ENCODE measurements around the gene ESAM. TPM values are rescaled to one million over a fixed set of nuclear protein-coding genes. Genes with fewer than 3 reads are reported as not detected.

ESAM gene
- total and polyA plus RNA-seq, 2 donors (not counting 1 experiment from before 2014, with no cell fraction given): 1.4 to 14.5 TPM

DNA sequence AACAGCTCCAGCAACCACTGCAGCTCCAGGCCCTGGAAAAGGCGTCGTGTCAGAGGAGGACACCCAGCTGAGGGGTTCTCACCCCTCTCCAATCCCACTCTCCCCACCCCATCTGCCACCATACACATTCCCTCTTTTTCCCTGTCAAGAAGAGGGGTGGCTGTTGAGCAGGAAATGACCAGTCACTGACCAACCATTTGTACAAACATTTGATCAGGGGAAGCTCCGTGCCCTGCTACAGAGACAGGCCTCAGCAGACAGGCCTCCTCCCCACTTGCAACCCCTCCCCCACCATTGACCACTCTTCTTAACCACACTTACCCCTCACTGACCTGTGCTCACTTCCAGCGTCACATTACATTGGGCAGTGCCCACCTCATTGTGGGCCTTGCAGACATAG is 7.8 kb downstream of the ESAM start:
- CTCF ChIA-PET: interaction anchor here (2.6 to 9.8 kb wide), 3 partner anchors 8 to 84 kb away, joined by 9 to 153 read pairs (median 17); partner anchors contain the start of gene ESAM
- Histone ChIP-seq H3K27me3 (replicated peaks in 1 of 4; ENCODE audit: control extremely low read depth in 1 of 4, control insufficient read depth in 3 of 4, insufficient read depth in 4 of 4, low read length in 3 of 4) (peaks cover 0 to 13% (median 5%) of the 10 kb centered on the region in 4 experiments), H3K4me3 (ENCODE audit: control extremely low read depth in 1 of 5, extremely low read depth in 1 of 5, insufficient read depth in 1 of 5, low read depth in 2 of 5, low read length in 4 of 5) (no peak overlapping the region), H3K79me2 (ENCODE audit: control insufficient read depth, insufficient read depth, low read length) (peaks cover 17% of the 10 kb centered on the region), H3K4me2 (replicated peaks; ENCODE audit: low read depth, low read length, poor library complexity, severe bottlenecking) (no peak overlapping the region), H4K20me1 (ENCODE audit: control insufficient read depth, insufficient read depth, low read length, poor library complexity, severe bottlenecking) (no peaks in the 10 kb centered on the region), H3K27ac (ENCODE audit: low read length in 2 of 2) (no peak overlapping the region), H2AFZ (ENCODE audit: insufficient read depth, low read depth, low read length, poor library complexity, severe bottlenecking) (no peak overlapping the region), H3K9me3 (ENCODE audit: control extremely low read depth in 1 of 3, control insufficient read depth in 2 of 3, insufficient read depth in 1 of 3, low read length in 2 of 3) (peaks cover 0 to 3% (median 0%) of the 10 kb centered on the region in 3 donors), H3K4me1 (ENCODE audit: control insufficient read depth in 2 of 2, insufficient read depth in 2 of 2, low read length in 2 of 2) (peaks cover 25 to 34% of the 10 kb centered on the region in 2 donors), H3K36me3 (replicated peaks in 1 of 2; ENCODE audit: control extremely low read depth in 1 of 2, control insufficient read depth in 1 of 2, extremely low read depth in 1 of 2, insufficient read depth in 2 of 2, low read length in 1 of 2) (no peaks in the 10 kb centered on the region), H3K9ac (ENCODE audit: low read length) (no peak overlapping the region)
- H3K27me3 Mint-ChIP-seq: peaks cover 11% of the 10 kb centered on the region
- no peak for ATAC-seq (ENCODE audit: low read depth)
- no peak overlapping the region for H3K4me3 Mint-ChIP-seq
- no peak overlapping the region for H3K27ac Mint-ChIP-seq
- 98% methylated on average over 4 of the region's 4 CpGs for WGBS (ENCODE audit: insufficient coverage)
- DNase-seq: no peak
- peaks cover 23% of the 10 kb centered on the region for H3K4me1 Mint-ChIP-seq
- intact Hi-C loops (cut with micrococcal nuclease): no loop called here
- no peaks in the 10 kb centered on the region for H3K9me3 Mint-ChIP-seq (ENCODE audit: insufficient read depth)
- no peak for TF ChIP-seq EZH2 (IDR thresholded peaks at IDR 0.05; ENCODE audit: borderline replicate concordance, insufficient read depth, low read depth, low read length, poor library complexity, severe bottlenecking)
- TF ChIP-seq, protein P1, sequence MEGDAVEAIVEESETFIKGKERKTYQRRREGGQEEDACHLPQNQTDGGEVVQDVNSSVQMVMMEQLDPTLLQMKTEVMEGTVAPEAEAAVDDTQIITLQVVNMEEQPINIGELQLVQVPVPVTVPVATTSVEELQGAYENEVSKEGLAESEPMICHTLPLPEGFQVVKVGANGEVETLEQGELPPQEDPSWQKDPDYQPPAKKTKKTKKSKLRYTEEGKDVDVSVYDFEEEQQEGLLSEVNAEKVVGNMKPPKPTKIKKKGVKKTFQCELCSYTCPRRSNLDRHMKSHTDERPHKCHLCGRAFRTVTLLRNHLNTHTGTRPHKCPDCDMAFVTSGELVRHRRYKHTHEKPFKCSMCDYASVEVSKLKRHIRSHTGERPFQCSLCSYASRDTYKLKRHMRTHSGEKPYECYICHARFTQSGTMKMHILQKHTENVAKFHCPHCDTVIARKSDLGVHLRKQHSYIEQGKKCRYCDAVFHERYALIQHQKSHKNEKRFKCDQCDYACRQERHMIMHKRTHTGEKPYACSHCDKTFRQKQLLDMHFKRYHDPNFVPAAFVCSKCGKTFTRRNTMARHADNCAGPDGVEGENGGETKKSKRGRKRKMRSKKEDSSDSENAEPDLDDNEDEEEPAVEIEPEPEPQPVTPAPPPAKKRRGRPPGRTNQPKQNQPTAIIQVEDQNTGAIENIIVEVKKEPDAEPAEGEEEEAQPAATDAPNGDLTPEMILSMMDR (IDR thresholded peaks at IDR 0.05): no peak
- POLR2A ChIA-PET: no interaction called here

DNA sequence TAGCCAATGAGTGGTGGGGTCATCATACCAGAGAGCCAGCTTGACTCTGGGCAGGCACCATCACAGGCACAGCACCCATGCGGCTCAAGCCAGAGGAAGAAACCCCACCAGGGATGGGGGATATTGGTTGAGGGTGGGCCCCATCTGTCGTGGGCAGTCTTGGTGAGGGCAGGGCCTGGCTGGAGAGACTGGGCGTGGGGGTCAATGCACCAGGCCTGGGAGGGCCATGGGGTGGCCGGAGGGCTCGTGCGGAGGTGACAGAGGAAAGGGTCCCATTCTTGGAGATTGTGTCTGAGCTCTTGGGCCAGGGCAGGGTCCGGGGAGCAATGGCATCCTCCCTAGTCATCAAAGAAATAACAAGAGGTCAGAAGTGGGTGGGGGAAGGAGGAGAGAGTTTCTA is 8.5 kb downstream of the ESAM start:
- CTCF ChIA-PET: interaction anchor here (0.7 to 9.8 kb wide), 6 partner anchors 8 to 84 kb away, joined by 3 to 153 read pairs (median 6); partner anchors contain the start of gene ESAM
- no peak overlapping the region for H3K4me2 ChIP-seq (replicated peaks; ENCODE audit: low read depth, low read length, poor library complexity, severe bottlenecking)
- Mint-ChIP-seq H3K9me3 (ENCODE audit: insufficient read depth) (no peaks in the 10 kb centered on the region), H3K27ac (no peak overlapping the region), H3K4me3 (no peak overlapping the region), H3K4me1 (peaks cover 26% of the 10 kb centered on the region), H3K27me3 (peaks cover 11% of the 10 kb centered on the region)
- H2AFZ ChIP-seq (ENCODE audit: insufficient read depth, low read depth, low read length, poor library complexity, severe bottlenecking): no peak overlapping the region
- no peak overlapping the region for H3K4me3 ChIP-seq (ENCODE audit: control extremely low read depth in 1 of 5, extremely low read depth in 1 of 5, insufficient read depth in 1 of 5, low read depth in 2 of 5, low read length in 4 of 5)
- peaks cover 25 to 34% of the 10 kb centered on the region in 2 donors for H3K4me1 ChIP-seq (ENCODE audit: control insufficient read depth in 2 of 2, insufficient read depth in 2 of 2, low read length in 2 of 2)
- H4K20me1 ChIP-seq (ENCODE audit: control insufficient read depth, insufficient read depth, low read length, poor library complexity, severe bottlenecking): no peaks in the 10 kb centered on the region
- no peaks in the 10 kb centered on the region for H3K9me3 ChIP-seq (ENCODE audit: control extremely low read depth in 1 of 3, control insufficient read depth in 2 of 3, insufficient read depth in 1 of 3, low read length in 2 of 3)
- no peak overlapping the region for H3K27ac ChIP-seq (ENCODE audit: low read length in 2 of 2)
- TF ChIP-seq, protein P1 (IDR thresholded peaks at IDR 0.05): no peak
- TF ChIP-seq EZH2 (IDR thresholded peaks at IDR 0.05; ENCODE audit: borderline replicate concordance, insufficient read depth, low read depth, low read length, poor library complexity, severe bottlenecking): no peak
- POLR2A ChIA-PET: no interaction called here
- no peak overlapping the region for H3K9ac ChIP-seq (ENCODE audit: low read length)
- no peaks in the 10 kb centered on the region for H3K36me3 ChIP-seq (replicated peaks in 1 of 2; ENCODE audit: control extremely low read depth in 1 of 2, control insufficient read depth in 1 of 2, extremely low read depth in 1 of 2, insufficient read depth in 2 of 2, low read length in 1 of 2)
- intact Hi-C loops (cut with micrococcal nuclease): no loop called here
- DNase-seq: no peak
- H3K27me3 ChIP-seq (replicated peaks in 1 of 4; ENCODE audit: control extremely low read depth in 1 of 4, control insufficient read depth in 3 of 4, insufficient read depth in 4 of 4, low read length in 3 of 4): peaks cover 0 to 6% (median 1%) of the 10 kb centered on the region in 4 experiments
- ATAC-seq (ENCODE audit: low read depth): no peak
- H3K79me2 ChIP-seq (ENCODE audit: control insufficient read depth, insufficient read depth, low read length): peaks cover 17% of the 10 kb centered on the region
- WGBS (ENCODE audit: insufficient coverage): 95% methylated on average over 6 of the region's 7 CpGs
